HG02759 (cell line): ENCODE results near the gene PCGF2.
A peak's percentile ranks its signal among the peaks of the same experiment; 100 is the strongest.

Experiments
- ATAC-seq: cut with Tn5 transposase; IDR thresholded peaks from one replicate; pipeline ENCODE4 v1.9.1; 2021; ENCODE audit warnings: mild to moderate bottlenecking, moderate library complexity; ENCODE audit not compliant: unreplicated experiment

PCGF2 gene

DNA sequence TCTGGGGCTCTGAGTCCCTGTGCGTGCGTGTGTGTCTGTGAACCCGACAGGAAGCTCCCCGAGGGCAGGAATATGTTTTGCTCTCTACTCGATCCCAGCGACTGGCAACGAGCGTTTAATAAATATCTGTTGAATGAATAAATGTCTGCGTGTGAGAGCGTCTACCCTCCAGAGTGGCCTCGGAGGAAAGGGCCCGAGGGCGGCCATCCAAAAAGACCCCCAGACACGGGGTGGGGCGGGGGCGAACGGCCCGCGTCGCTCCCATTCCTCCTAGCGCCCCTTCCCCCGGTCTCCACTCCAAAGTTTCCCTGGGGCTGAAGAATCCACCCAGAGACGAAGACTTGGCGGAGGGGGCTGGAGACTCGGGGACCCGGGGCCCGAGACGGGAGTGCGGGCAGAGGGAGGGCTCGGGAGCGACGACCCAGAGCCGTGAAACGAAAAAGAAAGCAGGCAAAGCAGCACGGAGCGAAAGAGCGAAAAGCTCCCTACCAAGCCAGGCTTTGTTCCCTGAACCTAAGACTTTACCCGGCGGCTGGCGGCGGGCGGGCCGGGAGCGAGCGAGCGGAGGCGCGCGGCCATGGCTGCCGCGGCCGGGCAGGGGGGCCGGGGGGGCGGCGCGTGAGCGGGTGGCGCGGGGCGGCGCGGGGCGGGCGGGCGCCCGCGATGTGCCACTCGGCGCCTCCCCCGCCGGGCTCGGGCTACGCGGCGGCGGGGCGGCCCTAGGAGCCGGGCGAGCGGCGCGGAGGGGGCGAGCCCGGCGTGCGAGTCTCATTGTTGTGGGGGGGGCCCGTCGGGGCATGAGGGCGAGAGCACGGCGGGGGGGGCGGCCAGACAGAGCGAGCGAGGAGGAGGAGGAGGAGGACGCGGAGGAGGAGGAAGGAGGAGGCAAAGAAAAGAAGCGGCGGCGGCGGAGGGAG is 43.3 kb downstream of the PCGF2 start, which contains the start of gene MLLT6:
Gene MLLT6 (plus strand): TSS at position 668 of the 917 bp plus-strand sequence. CDS start 360 bp downstream, outside the sequence.
- peak; percentile 29 for ATAC-seq

DNA sequence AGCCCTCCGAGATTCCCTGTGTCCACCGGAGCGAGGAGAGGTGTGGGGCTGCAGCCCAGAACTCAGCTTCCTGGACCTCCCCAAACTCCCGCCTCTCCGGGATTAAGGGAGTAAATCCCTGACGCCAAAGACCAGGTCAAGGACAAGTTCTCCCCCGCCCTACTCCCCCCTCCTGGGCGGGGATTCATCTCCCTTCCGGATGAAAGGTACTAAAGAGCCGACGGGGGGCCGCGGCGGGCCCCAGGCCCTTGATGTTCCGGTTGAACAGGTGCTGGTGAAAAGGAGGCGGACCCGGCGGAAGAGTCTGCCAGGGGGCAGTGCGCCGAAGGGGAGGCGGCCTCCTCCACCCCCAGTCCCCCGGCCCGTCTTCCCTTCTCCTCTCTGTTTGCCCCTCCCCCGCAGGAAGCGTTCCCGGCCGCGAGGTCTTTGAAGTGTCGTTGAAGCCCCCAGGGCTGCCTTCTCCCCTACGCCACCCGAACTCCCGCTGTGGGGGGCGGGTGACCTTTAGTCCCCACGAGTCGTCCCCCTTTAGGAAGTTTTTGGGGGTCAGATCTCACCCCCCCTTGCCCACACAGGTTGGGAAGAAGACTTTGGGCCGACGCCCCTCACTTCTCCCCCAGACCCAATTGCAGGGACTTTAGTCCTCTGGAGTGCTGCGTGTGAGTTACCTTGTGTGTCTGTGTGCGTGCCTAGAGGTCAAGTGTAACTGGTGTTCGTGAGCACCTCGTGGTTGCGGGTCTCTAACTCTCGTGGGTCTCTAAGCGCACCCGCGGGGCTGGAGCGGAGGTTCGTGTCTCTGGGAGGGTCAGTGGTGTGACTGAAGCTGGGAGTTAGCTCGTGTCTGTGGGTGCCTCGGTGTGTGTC is 44.2 kb downstream of the PCGF2 start:
- no peak for ATAC-seq

DNA sequence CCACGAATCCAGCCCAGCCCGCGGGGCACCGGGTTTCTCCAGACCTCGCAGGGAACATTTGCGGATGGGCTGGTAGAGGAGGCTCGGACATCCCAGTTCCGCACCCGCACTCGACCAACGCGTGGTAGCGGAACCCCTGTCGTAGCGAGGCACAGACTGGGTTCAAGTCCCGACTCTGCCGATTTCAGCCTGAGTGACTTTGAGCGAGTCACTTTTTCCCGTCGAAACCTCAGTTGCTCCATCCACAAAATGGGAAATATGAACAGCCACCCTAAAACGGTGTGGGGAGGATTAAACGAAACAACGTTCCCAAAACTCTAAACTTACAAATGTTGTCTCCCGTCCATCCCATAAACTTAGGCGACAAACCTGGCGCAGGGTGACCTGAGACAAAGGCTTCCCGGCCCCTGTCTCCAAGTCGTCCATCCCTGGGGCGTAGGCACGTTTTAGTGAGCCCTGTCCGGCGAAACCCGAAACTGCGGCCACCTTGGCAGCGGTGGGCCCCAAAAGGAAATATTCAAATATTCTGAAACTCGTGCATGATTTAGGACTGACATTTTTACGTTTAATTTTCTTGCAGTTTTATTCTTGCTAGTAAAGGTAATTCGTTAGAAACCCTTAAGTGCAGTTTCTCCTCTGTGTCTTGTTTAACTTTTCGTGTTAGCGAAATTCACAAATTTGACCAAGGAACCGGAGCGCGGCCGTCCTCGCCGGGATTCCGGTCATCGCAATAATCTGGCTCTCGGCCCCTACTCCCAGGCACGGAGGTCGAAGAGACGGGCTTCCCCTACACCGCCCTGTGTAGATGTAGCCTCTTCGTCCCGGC is 45.0 kb downstream of the PCGF2 start:
- ATAC-seq: no peak

DNA sequence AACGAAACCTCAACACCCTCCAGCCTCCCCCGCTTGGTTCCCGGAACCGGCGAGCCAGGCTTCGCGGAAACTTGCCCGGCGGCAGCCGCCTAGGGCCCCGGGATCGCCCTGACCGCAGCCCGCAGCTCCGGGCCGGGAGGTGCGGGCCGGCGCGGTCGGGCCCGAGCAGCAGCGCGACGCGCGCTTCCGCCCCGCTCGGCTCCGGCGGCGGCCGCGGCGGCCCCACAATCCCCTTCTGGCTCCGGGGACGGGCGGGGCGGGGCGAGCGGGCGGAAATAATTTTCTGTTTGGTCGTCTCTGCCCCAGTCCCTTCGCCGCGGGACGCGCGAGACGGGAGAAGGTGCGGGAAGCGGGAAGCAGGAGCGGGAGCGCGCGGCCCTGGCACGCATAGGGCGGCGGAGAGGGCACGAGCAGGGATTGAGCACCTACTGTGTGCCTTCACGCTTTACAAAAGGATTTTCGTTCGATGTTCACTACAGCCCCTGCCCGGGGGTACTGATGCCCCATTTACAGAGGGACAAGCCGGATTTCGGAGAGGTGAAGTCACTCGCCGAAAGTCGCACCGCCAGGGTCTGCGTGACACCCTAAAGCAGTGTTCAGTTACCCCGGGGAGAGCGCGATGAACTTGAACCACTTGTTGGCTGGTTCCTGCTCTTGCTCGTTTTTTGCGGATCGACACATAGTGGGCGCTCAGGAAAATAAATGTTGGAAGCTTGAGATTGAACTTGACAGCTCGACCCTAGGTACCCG is 45.8 kb downstream of the PCGF2 start:
- ATAC-seq: no peak

DNA sequence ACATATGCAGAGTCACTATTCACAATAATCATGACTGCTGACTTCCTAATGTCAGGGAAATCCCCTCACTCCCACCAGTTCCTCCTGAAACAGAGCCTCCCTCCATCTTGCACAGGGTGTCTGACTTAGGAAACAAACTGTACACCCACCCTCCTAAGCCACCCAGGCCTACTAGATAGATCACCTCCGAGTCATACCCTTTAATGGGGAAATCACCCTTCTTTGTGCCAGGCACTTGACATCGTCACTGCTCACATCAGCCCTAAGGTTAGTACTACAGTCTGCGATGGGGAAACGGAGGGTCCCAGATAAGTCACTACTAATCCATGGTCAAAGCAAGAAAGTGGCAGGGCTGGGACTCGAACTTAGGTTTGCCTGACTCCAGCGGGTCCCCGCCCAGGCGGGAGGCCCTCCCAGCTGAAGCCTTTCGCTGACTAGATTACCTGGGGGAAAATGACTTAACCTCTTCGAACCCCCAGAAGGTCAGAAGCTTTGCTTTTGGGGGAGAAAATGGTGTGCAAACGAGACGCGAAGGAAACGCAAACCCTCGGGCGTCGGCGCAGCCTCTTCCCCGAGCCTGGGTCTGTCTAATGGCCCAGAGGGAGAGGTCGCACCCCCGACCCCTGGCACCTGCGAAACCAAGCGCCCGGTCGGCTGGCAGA is 46.5 kb downstream of the PCGF2 start:
- no peak for ATAC-seq

DNA sequence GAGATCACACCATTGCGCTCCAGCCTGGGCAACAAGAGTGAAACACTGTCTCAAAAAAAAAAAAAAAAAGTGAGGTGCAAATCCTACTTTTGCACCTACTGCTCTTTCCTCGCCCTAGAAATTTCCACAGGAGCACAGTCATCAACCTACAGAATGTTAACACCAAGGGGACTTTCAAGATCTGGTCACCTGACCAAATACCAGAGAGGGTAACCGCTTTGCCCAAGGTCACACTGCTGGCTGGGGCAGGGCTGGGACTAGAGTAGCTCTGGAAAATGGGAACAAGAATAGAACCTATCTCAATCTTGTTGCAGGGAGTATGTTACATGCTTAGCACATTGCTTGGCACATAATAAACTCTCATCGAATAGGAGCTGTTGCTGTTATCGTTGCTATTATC is 49.4 kb downstream of the PCGF2 start:
- no peak for ATAC-seq

DNA sequence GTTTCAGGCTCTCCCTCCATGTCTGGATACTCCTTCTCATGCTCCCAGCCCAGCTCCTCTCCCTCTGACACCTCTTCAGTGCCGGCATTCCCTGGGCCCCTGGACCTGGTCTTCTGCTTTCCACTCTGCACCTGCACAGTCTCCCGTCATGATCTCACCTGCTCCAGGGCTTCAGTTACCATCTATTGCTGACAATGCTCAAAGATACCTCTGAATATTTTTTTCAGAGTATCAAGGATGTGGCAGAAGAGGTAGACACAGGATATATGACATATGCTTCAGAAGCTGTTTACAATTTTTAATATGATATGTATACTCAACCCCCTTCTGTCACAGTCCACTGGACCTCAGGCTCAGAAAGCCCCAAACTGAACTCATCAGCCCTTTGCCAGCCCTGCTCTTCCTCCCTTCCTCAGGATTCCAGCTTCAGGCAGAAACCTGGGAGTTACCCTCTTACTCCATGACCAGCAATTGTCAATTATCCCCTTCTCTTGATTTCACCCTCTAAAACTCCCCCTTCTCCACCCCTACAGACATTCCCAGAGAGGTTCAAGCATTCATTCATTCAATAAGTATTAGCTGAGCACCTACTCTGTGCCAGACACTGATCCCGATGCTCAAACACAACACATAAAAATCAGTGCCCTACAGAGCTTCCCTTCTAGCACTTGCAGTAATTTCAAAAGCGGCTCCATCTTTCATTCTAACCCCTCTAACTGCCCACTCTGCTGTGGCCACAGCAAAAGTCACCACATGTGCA is 50.9 kb downstream of the PCGF2 start:
- ATAC-seq: no peak

DNA sequence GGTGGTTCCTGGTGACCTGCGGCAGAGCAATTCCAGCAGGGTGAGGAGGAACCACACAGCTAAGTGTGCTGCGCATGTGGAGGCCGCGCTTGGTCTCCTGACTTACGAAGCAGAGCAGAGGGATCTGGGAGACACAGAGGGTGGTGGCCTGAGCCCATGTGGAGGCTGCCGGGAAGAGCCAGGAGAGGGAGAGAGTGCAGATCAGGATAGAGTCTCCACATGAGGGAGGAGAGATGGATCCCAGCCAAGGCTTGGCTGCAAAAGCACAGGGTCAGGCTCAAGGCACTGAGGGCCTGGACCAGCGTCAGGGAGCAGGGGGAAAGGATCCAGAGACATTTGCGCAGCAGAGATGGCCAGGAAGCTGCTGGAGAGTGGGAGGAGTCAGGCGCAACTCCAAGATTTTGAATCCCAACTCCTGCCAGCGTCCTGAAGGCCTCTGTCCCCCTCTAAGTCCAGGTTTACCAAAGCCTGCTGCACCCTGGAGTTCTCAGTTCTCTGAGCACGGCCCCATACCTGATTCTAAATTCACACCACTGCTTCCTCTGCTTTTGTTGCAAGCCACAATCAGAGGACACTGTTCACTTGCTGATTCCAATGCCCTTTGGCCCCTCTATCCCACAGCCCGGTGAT is 54.3 kb downstream of the PCGF2 start:
- no peak for ATAC-seq

DNA sequence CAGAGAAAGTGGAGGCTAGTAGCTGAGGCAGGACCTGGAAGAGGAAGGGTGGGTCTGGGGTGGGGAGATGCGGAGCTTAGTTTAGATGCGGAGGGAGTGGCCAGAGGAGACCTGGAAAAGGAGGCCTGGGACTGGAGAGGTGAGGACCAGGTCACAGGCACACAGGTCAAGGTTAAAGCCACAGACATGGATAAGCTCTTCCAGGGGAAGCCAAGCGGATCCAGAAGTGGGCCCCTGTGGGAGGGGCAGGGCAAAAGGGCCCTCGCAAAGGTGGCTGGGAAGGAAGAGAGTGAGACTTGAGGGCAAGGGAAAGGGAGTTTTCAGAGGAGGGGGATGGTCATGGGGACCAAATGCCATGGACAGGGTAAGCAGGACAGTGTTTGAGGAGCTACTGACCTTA is 57.0 kb downstream of the PCGF2 start:
- no peak for ATAC-seq

DNA sequence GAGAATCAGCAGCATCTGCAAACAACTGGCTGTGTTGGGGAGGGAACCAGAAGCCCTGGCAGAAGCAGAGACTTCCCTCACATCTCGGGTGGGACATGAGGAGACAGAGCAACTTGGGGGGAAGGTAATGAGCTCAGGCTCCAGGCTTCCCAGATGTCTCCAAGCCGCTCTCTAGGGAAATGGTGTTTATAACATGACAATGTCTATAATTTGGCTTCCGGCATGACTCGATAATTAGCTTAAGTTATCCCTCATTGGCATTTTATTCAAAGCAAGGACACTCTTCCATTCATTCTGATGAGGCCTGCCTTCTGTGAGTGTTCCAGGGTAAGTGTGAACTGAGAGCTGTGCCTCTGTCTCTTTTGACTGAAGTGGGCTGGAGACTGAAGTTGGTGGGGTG is 57.8 kb downstream of the PCGF2 start:
- no peak for ATAC-seq

DNA sequence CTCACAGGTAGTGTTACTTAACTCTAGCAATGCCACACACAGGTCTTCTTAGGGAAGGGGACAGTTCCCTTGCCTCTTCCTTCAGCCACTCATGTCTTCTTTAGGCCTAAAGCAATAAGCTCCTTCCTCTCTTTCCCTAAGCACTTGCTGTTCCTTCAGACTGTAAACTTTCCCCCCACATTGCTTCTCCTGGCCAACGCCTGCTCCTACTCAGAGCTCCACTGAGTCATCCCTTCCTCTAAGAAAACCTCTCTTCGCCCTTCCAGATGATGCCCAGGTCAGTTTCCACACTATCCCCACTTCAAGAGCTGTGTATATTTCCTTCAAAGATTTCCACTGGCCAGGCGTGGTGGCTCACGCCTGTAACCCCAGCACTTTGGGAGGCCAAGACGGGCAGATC is 60.9 kb downstream of the PCGF2 start:
- no peak for ATAC-seq

DNA sequence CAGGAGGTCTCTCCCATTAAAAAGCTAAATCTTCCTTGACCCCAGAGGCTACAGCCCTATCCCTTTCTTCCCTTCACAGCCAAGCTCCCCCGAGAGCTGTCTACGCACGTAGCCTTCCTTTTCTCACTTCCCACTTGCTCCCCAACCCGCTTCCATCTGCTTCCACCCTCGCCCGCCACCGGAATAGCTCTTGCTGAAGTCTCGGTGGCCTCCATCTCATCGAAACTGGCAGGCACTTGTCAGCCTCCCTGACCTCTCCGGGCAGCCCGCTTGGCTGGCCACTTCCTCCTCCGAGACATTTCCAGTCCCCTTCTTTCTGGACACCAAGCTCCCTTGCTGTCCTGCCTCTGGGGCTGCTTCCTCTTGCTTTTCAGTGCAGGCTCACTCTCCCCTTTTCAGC is 62.6 kb downstream of the PCGF2 start:
- ATAC-seq: no peak
